ENCODE results near the gene EPB41L4A. TPM values are rescaled to one million over a fixed set of nuclear protein-coding genes. Genes with fewer than 3 reads are reported as not detected.
A peak's percentile ranks its signal among the peaks of the same experiment; 100 is the strongest.

Gene EPB41L4A
- total RNA-seq, 1 donor = 0.72 TPM

GRCh38 chr5:112123086-112123485, 296.0 kb downstream of the EPB41L4A start:
- Histone ChIP-seq H3K4me2 (ENCODE audit: insufficient read depth, low read length) (no peak overlapping the region), H3K79me2 (ENCODE audit: insufficient read depth, low read length) (no peaks in the 10 kb centered on the region), H3K36me3 (ENCODE audit: insufficient read depth, low read length) (no peaks in the 10 kb centered on the region), H3K4me3 (ENCODE audit: insufficient read depth, low read length) (no peak overlapping the region), H3K9me3 (ENCODE audit: low read depth, low read length) (no peaks in the 10 kb centered on the region), H3K4me1 (ENCODE audit: insufficient read depth, low read length) (no peaks in the 10 kb centered on the region), H4K20me1 (ENCODE audit: insufficient read depth, low read length) (no peaks in the 10 kb centered on the region), H2AFZ (ENCODE audit: low read length) (no peak overlapping the region), H3K27me3 (ENCODE audit: insufficient read depth, low read length) (no peaks in the 10 kb centered on the region), H3K27ac (ENCODE audit: low read depth, low read length) (no peak overlapping the region)
- TF ChIP-seq, protein P1, sequence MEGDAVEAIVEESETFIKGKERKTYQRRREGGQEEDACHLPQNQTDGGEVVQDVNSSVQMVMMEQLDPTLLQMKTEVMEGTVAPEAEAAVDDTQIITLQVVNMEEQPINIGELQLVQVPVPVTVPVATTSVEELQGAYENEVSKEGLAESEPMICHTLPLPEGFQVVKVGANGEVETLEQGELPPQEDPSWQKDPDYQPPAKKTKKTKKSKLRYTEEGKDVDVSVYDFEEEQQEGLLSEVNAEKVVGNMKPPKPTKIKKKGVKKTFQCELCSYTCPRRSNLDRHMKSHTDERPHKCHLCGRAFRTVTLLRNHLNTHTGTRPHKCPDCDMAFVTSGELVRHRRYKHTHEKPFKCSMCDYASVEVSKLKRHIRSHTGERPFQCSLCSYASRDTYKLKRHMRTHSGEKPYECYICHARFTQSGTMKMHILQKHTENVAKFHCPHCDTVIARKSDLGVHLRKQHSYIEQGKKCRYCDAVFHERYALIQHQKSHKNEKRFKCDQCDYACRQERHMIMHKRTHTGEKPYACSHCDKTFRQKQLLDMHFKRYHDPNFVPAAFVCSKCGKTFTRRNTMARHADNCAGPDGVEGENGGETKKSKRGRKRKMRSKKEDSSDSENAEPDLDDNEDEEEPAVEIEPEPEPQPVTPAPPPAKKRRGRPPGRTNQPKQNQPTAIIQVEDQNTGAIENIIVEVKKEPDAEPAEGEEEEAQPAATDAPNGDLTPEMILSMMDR (IDR thresholded peaks at IDR 0.05; ENCODE audit: extremely low read depth, low read depth, low read length) = no peak
- no peak for DNase-seq (ENCODE audit: insufficient read length, low spot score, missing footprints)

GRCh38 chr5:112122353-112122752, 296.7 kb downstream of the EPB41L4A start:
- H3K27ac ChIP-seq (ENCODE audit: low read depth, low read length) = no peak overlapping the region
- DNase-seq (ENCODE audit: insufficient read length, low spot score, missing footprints) = no peak

GRCh38 chr5:112121258-112121657, 297.8 kb downstream of the EPB41L4A start:
- Histone ChIP-seq H3K27ac (ENCODE audit: low read depth, low read length) (no peak overlapping the region), H3K4me1 (ENCODE audit: insufficient read depth, low read length) (no peaks in the 10 kb centered on the region), H3K27me3 (ENCODE audit: insufficient read depth, low read length) (no peaks in the 10 kb centered on the region), H3K9me3 (ENCODE audit: low read depth, low read length) (no peaks in the 10 kb centered on the region), H3K4me2 (ENCODE audit: insufficient read depth, low read length) (no peak overlapping the region), H3K36me3 (ENCODE audit: insufficient read depth, low read length) (no peaks in the 10 kb centered on the region), H2AFZ (ENCODE audit: low read length) (no peak overlapping the region), H3K79me2 (ENCODE audit: insufficient read depth, low read length) (no peaks in the 10 kb centered on the region), H4K20me1 (ENCODE audit: insufficient read depth, low read length) (no peaks in the 10 kb centered on the region), H3K4me3 (ENCODE audit: insufficient read depth, low read length) (no peak overlapping the region)
- TF ChIP-seq, protein P1 (IDR thresholded peaks at IDR 0.05; ENCODE audit: extremely low read depth, low read depth, low read length) = no peak
- DNase-seq (ENCODE audit: insufficient read length, low spot score, missing footprints) = peak; percentile 58

More at GRCh38 chr5:112122353-112122752, 296.7 kb downstream of the EPB41L4A start:
- Histone ChIP-seq H3K27me3 (ENCODE audit: insufficient read depth, low read length) (no peaks in the 10 kb centered on the region), H2AFZ (ENCODE audit: low read length) (no peak overlapping the region), H3K9me3 (ENCODE audit: low read depth, low read length) (no peaks in the 10 kb centered on the region), H4K20me1 (ENCODE audit: insufficient read depth, low read length) (no peaks in the 10 kb centered on the region), H3K36me3 (ENCODE audit: insufficient read depth, low read length) (no peaks in the 10 kb centered on the region), H3K79me2 (ENCODE audit: insufficient read depth, low read length) (no peaks in the 10 kb centered on the region), H3K4me2 (ENCODE audit: insufficient read depth, low read length) (no peak overlapping the region), H3K4me1 (ENCODE audit: insufficient read depth, low read length) (no peaks in the 10 kb centered on the region), H3K4me3 (ENCODE audit: insufficient read depth, low read length) (no peak overlapping the region)
- TF ChIP-seq, protein P1 (IDR thresholded peaks at IDR 0.05; ENCODE audit: extremely low read depth, low read depth, low read length) = no peak

DNA sequence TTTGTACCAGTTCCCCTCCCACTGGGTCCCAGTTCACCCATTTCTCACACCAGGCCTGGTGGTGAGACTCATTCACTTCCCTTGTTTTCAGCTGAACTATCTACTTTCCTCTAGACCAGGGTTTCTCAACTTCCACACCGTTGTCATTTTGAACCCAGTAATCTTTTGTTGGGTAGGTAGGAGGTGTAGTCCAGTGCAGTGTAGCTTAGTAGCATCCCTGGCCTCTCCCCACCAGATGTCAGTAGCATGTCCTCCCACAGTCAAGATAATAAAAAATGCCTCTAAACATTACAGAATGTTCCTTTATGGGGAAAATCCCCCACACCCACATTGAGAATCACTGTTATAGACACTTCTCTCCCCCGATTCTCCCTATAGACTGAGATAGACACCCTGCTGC, 299.1 kb downstream of the EPB41L4A start:
- no peaks in the 10 kb centered on the region for H3K4me1 ChIP-seq (ENCODE audit: insufficient read depth, low read length)
- H3K27me3 ChIP-seq (ENCODE audit: insufficient read depth, low read length) = no peaks in the 10 kb centered on the region
- H3K79me2 ChIP-seq (ENCODE audit: insufficient read depth, low read length) = no peaks in the 10 kb centered on the region
- no peaks in the 10 kb centered on the region for H3K36me3 ChIP-seq (ENCODE audit: insufficient read depth, low read length)
- no peak overlapping the region for H2AFZ ChIP-seq (ENCODE audit: low read length)
- H3K4me3 ChIP-seq (ENCODE audit: insufficient read depth, low read length) = no peak overlapping the region
- no peaks in the 10 kb centered on the region for H4K20me1 ChIP-seq (ENCODE audit: insufficient read depth, low read length)
- H3K4me2 ChIP-seq (ENCODE audit: insufficient read depth, low read length) = no peak overlapping the region
- DNase-seq (ENCODE audit: insufficient read length, low spot score, missing footprints) = no peak
- no peak overlapping the region for H3K27ac ChIP-seq (ENCODE audit: low read depth, low read length)
- H3K9me3 ChIP-seq (ENCODE audit: low read depth, low read length) = no peaks in the 10 kb centered on the region
- TF ChIP-seq, protein P1 (IDR thresholded peaks at IDR 0.05; ENCODE audit: extremely low read depth, low read depth, low read length) = no peak
